HEK293T (cell line): ENCODE data around the gene LRRTM4.

Experiments used
- ARNT ChIP-seq: fragments of 450-650 bp; IDR thresholded peaks from 2 replicates; pipeline ENCODE4 v1.6.1; 2017; ENCODE audit warnings: mild to moderate bottlenecking
- BHLHE40 ChIP-seq: fragments of 450-650 bp; IDR thresholded peaks from 2 replicates; pipeline ENCODE4 v1.6.1; 2016; ENCODE audit warnings: mild to moderate bottlenecking, moderate library complexity, borderline replicate concordance
- CTBP1 ChIP-seq: fragments of 450-650 bp; IDR thresholded peaks from 2 replicates; pipeline ENCODE4 v1.6.1; 2016; ENCODE audit warnings: borderline replicate concordance
- ELF4 ChIP-seq: fragments of 450-650 bp; IDR thresholded peaks from 2 replicates; pipeline ENCODE4 v1.6.1; 2017; ENCODE audit warnings: antibody characterized with exemption
- FOXA1 ChIP-seq: fragments of 450-650 bp; IDR thresholded peaks from 2 replicates; pipeline ENCODE4 v1.6.1; 2016; ENCODE audit warnings: mild to moderate bottlenecking
- FOXM1 ChIP-seq: fragments of 450-650 bp; IDR thresholded peaks from 2 replicates; pipeline ENCODE4 v1.6.1; 2017; ENCODE audit warnings: mild to moderate bottlenecking, borderline replicate concordance
- HDGF ChIP-seq: fragments of 450-650 bp; IDR thresholded peaks from 2 replicates; pipeline ENCODE4 v1.6.1; 2017; ENCODE audit warnings: antibody characterized with exemption, borderline replicate concordance
- L3MBTL2 ChIP-seq: fragments of 450-650 bp; conservative IDR thresholded peaks from 2 replicates; pipeline ENCODE4 v1.6.1; 2016; ENCODE audit warnings: mild to moderate bottlenecking
- LEF1 ChIP-seq: fragments of 450-650 bp; IDR thresholded peaks from 2 replicates; pipeline ENCODE4 v1.6.1; 2017; ENCODE audit warnings: mild to moderate bottlenecking, borderline replicate concordance
- NFRKB ChIP-seq: fragments of 450-650 bp; IDR thresholded peaks from 2 replicates; pipeline ENCODE4 v1.6.1; 2016; ENCODE audit warnings: mild to moderate bottlenecking, moderate library complexity
- PKNOX1 ChIP-seq: fragments of 450-650 bp; IDR thresholded peaks from 2 replicates; pipeline ENCODE4 v1.6.1; 2016
- SP1 ChIP-seq: fragments of 450-650 bp; IDR thresholded peaks from 2 replicates; pipeline ENCODE4 v1.6.1; 2017
- SUZ12 ChIP-seq: fragments of 450-650 bp; IDR thresholded peaks from 2 replicates; pipeline ENCODE4 v1.6.1; 2016; ENCODE audit warnings: mild to moderate bottlenecking

GRCh38 chr2:76713312-76713711 lies 808.9 kb downstream of the LRRTM4 start:
- no peak for TF ChIP-seq ARNT
- TF ChIP-seq SUZ12, result no peak
- TF ChIP-seq CTBP1, result no peak
- TF ChIP-seq LEF1, result no peak
- TF ChIP-seq NFRKB, result no peak
- no peak for TF ChIP-seq L3MBTL2
- no peak for TF ChIP-seq FOXM1
- no peak for TF ChIP-seq ELF4
- no peak for TF ChIP-seq SP1
- TF ChIP-seq BHLHE40, result no peak
- TF ChIP-seq FOXA1, result no peak
- no peak for TF ChIP-seq PKNOX1
- TF ChIP-seq HDGF, result no peak
